Stimulated activated CD8-positive, alpha-beta memory T cell treated with anti-CD3 and anti-CD28 coated beads, Interleukin-15, amount 100 ng/mL, for 4 hours (primary cell): ENCODE data around the gene MACROD1.
A peak's percentile ranks its signal among the peaks of the same experiment; 100 is the strongest.

ENCODE experiments used
- DNase-seq, 2 donors: peaks; one replicate each; pipeline ENCODE4 v3.0.0-alpha.2; 2020; ENCODE audit warnings: low read depth in 2 of 2

The MACROD1 gene

GRCh38 chr11:64152841-64153691, 12.8 kb downstream of the MACROD1 start:
- DNase-seq, result peak; percentile 25 to 40

DNA sequence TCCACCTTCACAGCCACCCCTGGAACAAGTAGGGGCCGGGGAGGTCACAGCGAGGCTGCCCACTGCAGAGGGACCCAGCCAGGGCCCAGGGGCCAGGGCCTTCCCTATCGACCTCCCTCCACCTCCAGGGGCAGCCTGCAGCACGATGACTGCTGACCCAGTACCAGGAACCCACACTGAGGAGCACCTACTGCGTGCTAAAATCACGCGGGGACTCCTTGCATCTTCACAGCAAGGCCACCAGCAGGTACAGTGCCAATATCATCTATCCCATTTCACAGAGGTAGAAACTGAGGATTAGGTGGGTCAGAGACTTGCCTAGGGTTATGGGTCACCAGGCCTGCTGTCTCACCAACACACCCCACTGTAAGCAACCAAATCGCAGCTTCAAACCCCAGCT, 14.6 kb downstream of the MACROD1 start:
- DNase-seq, result no peak

- DNase-seq, result no peak
Observed at GRCh38 chr11:64150481-64151239, 15.3 kb downstream of the MACROD1 start.

DNA sequence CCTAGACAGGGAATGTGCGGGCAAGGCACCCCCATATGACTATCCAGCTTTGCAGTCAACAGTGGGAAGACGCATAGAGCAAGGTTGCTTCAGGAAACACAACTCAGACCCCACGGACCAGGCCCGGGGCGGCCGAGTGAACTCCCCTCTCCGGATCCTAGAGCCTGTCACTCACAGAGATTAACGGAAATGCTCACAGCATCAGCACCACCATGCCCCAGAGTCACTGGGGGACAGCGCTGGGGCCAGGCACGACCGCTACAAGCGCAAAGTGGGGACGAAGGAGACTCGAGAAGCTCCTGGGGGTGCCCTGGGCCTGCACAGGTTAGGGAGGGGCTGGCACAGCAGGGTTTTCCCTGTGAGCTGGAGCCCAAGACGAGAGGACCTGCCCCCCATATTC, 15.9 kb downstream of the MACROD1 start:
- DNase-seq, result no peak

DNA sequence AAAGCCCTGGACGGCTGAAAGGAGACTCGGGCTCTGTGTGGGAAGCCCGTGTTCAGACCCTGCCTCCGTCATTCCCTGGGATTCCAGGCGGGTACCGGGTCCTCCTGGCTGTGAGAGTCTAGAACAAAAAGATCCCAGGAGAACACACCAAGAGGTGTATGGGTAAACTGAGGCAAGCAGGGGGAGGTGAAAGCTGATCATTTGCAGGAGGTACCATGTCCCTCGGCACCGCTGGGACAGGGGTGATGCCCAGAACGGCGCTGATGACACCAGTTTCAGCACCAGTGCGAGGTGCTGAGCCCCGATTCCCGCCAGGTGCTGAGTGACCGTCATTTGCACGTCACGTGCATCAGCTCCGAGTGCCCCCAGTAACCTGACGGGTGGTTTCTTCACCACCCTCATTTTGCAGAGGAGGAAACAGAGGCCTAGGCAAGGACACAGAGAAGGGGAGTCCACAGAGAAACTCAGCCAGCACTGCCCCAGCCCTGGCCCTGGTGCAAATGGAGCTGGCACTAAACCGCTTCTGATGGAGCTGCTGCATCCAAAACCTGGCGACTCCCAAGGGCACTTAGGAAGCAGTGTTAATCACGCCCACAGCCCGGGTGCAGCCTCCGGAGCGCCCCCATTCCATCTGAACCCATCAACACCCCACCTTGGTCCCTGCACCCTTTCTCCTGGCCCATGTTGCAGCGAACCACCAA, 16.8 kb downstream of the MACROD1 start:
- no peak for DNase-seq

- DNase-seq, result peak; percentile 37 to 42
Observed at GRCh38 chr11:64148226-64148916, 17.5 kb downstream of the MACROD1 start.

GRCh38 chr11:64146036-64146955, 19.6 kb downstream of the MACROD1 start:
- no peak for DNase-seq

DNA sequence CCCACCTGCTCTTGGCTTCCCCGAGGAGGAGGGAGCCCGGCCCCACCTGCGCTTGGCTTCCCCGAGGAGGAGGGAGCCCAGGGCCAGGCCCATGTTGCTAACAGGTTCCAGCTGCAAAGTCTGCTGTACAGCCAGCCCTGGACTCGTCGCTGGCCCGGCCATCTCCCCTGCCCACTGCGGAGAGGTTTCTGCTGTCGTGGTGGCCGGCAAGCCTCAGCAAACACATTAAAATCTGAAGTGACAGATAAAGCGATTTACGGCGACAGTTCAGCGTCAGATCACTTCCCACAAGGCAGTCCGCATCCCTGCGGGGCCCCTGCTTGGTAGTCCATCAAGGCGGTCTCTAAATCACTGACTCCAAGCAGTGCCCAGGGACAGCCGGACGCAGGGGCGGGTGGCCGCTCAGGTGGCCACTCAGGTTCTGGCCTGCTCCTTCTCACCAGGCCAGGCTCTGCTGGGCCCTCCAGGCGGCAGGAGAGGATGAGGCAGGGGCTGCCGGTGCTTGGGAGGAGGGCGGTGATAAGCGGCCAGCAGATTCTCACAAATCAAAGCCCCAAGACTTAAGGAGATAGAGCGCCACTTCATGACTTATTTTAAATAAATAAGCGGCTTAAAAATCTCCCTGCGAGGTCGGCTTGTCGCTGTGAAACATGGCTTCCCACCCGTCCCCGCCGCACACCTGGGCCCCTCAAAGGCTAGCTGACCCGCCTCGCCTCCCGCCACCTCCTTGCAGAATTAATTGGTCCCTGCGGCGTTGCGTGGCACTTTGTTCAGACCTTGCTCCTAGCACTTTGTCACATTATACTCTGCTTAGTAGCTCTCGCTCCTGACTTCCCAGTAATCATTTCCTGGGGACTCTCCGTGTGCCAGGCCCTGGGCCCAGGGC, 21.1 kb downstream of the MACROD1 start:
- no peak for DNase-seq

GRCh38 chr11:64141081-64141783, 24.7 kb downstream of the MACROD1 start:
- no peak for DNase-seq

- no peak for DNase-seq
Observed at GRCh38 chr11:64140082-64140481, 25.8 kb downstream of the MACROD1 start.

- DNase-seq, result no peak
Observed at GRCh38 chr11:64139049-64139448, 26.9 kb downstream of the MACROD1 start.

- DNase-seq, result no peak
Observed at GRCh38 chr11:64138398-64138797, 27.5 kb downstream of the MACROD1 start.

GRCh38 chr11:64136765-64137441, 29.0 kb downstream of the MACROD1 start:
- DNase-seq, result no peak

GRCh38 chr11:64135711-64136110, 30.2 kb downstream of the MACROD1 start:
- DNase-seq, result no peak

DNA sequence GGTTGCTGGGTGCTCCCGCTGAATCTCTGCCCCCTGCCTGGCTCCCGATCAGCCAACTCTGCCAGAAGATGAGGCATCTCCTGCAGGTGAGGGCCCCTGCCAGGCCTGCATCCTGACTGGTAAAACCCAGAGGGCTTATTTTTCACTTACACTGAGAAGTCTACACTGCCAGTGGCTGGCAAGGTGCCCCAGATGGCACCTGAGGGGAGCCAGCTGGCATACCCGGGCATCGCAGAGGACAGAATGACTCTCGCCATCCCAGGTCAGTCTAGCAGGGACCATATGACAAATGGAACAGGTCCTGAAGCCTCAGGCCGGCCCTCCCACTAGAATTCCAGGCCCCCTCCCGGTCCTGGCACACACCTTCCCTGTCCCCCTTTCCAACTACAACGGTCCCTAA, 30.9 kb downstream of the MACROD1 start:
- DNase-seq, result no peak

- DNase-seq, result no peak
Observed at GRCh38 chr11:64132982-64133705, 32.8 kb downstream of the MACROD1 start.

- no peak for DNase-seq
Observed at GRCh38 chr11:64132191-64132771, 33.6 kb downstream of the MACROD1 start.
